PC-3 (cell line): ENCODE measurements around the gene TMEM51.

Experiments used
- EZH2 ChIP-seq: fragments of 300-600 bp; sonication (generic); IDR thresholded peaks from one replicate; pipeline ENCODE4 v1.6.1; 2017; ENCODE audit warnings: antibody characterized with exemption, mild to moderate bottlenecking, low read length; ENCODE audit not compliant: unreplicated experiment
- EZH2phosphoT487 ChIP-seq: fragments of 300-600 bp; sonication (generic); IDR thresholded peaks from 2 replicates; pipeline ENCODE4 v1.6.1; 2018; ENCODE audit warnings: mild to moderate bottlenecking, antibody characterized with exemption, low read length, borderline replicate concordance
- TF ChIP-seq, protein P1 (sequence below): fragments of 300-600 bp; sonication (generic); conservative IDR thresholded peaks from 2 replicates; pipeline ENCODE4 v1.5.1; 2017; ENCODE audit warnings: antibody characterized with exemption, low read depth, mild to moderate bottlenecking, low read length

DNA sequence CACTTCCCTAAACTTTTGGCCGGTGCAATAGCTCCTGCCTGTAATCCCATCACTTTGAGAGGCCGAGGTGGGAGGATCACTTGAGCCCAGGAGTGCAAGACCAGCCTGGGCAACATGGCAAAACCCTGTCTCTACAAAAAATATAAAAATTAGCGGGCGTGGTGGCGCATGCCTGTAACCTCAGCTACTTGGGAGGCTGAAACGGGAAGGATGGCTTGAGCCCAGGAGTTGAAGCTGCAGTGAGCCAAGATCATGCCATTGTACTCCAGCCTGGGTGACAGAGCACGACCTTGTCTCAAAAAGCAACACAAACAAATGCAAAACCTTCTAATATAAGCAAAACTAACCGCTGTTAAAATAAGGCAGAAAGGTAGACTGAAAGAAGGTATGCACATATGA, 25.9 kb downstream of the TMEM51 start:
- TF ChIP-seq, protein P1, sequence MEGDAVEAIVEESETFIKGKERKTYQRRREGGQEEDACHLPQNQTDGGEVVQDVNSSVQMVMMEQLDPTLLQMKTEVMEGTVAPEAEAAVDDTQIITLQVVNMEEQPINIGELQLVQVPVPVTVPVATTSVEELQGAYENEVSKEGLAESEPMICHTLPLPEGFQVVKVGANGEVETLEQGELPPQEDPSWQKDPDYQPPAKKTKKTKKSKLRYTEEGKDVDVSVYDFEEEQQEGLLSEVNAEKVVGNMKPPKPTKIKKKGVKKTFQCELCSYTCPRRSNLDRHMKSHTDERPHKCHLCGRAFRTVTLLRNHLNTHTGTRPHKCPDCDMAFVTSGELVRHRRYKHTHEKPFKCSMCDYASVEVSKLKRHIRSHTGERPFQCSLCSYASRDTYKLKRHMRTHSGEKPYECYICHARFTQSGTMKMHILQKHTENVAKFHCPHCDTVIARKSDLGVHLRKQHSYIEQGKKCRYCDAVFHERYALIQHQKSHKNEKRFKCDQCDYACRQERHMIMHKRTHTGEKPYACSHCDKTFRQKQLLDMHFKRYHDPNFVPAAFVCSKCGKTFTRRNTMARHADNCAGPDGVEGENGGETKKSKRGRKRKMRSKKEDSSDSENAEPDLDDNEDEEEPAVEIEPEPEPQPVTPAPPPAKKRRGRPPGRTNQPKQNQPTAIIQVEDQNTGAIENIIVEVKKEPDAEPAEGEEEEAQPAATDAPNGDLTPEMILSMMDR: no peak
- TF ChIP-seq EZH2 (no peak), EZH2phosphoT487 (no peak)
